ENCODE data around the gene PBRM1.

DNA sequence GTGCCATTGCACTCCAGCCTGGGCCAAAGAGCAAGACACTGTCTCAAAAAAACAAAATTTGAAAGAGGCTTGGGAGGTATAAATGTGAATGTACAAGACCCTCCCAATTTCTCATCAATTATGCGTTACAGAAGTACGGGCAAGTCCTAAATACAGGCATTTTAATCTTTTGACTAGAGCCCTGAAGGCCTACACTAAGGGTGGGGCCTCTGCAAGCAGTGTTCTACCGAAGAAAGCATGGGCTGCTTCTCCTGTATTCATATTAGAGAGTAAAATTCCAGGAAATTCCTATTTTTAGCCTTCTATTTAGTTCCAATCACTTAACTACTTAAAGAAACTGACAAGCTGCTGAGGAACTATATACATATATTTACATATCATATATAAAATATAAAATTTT lies 25.7 kb downstream of the PBRM1 start:
- no peak for TF ChIP-seq CTCF (IDR thresholded peaks at IDR 0.05)
- TF ChIP-seq POLR2A (IDR thresholded peaks at IDR 0.05) = no peak

Measured in thyroid gland (tissue), 4 donors.